WTC11 (cell line): ENCODE measurements around the gene TMC5.

Source experiments
- CBFB ChIP-seq: sonication (generic); formaldehyde crosslinking; IDR thresholded peaks from 2 replicates; pipeline ENCODE4 v1.8.1; 2022; ENCODE audit warnings: mild to moderate bottlenecking, low read depth, missing genetic modification reagents
- CREB1 ChIP-seq: sonication (generic); formaldehyde crosslinking; IDR thresholded peaks from 2 replicates; pipeline ENCODE4 v1.8.0; 2023; ENCODE audit warnings: mild to moderate bottlenecking, missing genetic modification reagents
- CTCF ChIP-seq: fragments of 200-600 bp; IDR thresholded peaks from 2 replicates; pipeline ENCODE4 v1.8.0; 2022; ENCODE audit warnings: antibody characterized with exemption
- GABPB1 ChIP-seq: sonication (generic); formaldehyde crosslinking; IDR thresholded peaks from 2 replicates; pipeline ENCODE4 v1.8.1; 2023; ENCODE audit warnings: mild to moderate bottlenecking, missing genetic modification reagents
- HMGXB4 ChIP-seq: sonication (generic); formaldehyde crosslinking; IDR thresholded peaks from 2 replicates; pipeline ENCODE4 v1.8.1; 2023; ENCODE audit warnings: mild to moderate bottlenecking, moderate library complexity, missing genetic modification reagents
- SP1 ChIP-seq: sonication (generic); formaldehyde crosslinking; conservative IDR thresholded peaks from 2 replicates; pipeline ENCODE4 v1.8.1; 2022; ENCODE audit warnings: missing genetic modification reagents
- ZNF317 ChIP-seq: sonication (generic); formaldehyde crosslinking; IDR thresholded peaks from 2 replicates; pipeline ENCODE4 v1.8.1; 2023; ENCODE audit warnings: low read depth, mild to moderate bottlenecking, moderate library complexity, missing genetic modification reagents, borderline replicate concordance
- ZNF671 ChIP-seq: fragments of 250-450 bp; sonication (Bioruptor Pico); IDR thresholded peaks from 2 replicates; pipeline ENCODE4 v1.8.0; 2021; ENCODE audit warnings: mild to moderate bottlenecking
- TF ChIP-seq, protein P1 (sequence below): sonication (generic); formaldehyde crosslinking; IDR thresholded peaks from 2 replicates; pipeline ENCODE4 v1.8.1; 2022; ENCODE audit warnings: low read depth, mild to moderate bottlenecking, moderate library complexity, missing genetic modification reagents, borderline replicate concordance
- TF ChIP-seq, protein P2 (sequence below): sonication (generic); formaldehyde crosslinking; IDR thresholded peaks from 2 replicates; pipeline ENCODE4 v1.8.1; 2023; ENCODE audit warnings: mild to moderate bottlenecking, missing genetic modification reagents, moderate library complexity
- TF ChIP-seq, protein P3 (sequence below): sonication (generic); formaldehyde crosslinking; conservative IDR thresholded peaks from 2 replicates; pipeline ENCODE4 v1.8.1; 2022; ENCODE audit warnings: mild to moderate bottlenecking, missing genetic modification reagents
- TF ChIP-seq, protein P4 (sequence below): sonication (generic); formaldehyde crosslinking; IDR thresholded peaks from 2 replicates; pipeline ENCODE4 v1.8.1; 2023; ENCODE audit warnings: mild to moderate bottlenecking, missing genetic modification reagents
- TF ChIP-seq, protein P5 (sequence below): sonication (generic); formaldehyde crosslinking; conservative IDR thresholded peaks from 2 replicates; pipeline ENCODE4 v1.8.1; 2023; ENCODE audit warnings: mild to moderate bottlenecking, low read depth, missing genetic modification reagents, moderate library complexity

GRCh38 chr16:19548144-19548543 lies 130.5 kb downstream of the TMC5 start:
- TF ChIP-seq CTCF (no peak), CREB1 (CRISPR knock-in tag) (no peak), ZNF317 (no peak), SP1 (CRISPR knock-in tag) (no peak), CBFB (CRISPR knock-in tag) (no peak), GABPB1 (CRISPR knock-in tag) (no peak), HMGXB4 (CRISPR knock-in tag) (no peak), ZNF671 (CRISPR knock-in tag) (no peak)
- TF ChIP-seq, protein P1, sequence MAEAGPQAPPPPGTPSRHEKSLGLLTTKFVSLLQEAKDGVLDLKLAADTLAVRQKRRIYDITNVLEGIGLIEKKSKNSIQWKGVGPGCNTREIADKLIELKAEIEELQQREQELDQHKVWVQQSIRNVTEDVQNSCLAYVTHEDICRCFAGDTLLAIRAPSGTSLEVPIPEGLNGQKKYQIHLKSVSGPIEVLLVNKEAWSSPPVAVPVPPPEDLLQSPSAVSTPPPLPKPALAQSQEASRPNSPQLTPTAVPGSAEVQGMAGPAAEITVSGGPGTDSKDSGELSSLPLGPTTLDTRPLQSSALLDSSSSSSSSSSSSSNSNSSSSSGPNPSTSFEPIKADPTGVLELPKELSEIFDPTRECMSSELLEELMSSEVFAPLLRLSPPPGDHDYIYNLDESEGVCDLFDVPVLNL (CRISPR knock-in tag) = no peak
- TF ChIP-seq, protein P2, sequence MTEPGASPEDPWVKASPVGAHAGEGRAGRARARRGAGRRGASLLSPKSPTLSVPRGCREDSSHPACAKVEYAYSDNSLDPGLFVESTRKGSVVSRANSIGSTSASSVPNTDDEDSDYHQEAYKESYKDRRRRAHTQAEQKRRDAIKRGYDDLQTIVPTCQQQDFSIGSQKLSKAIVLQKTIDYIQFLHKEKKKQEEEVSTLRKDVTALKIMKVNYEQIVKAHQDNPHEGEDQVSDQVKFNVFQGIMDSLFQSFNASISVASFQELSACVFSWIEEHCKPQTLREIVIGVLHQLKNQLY = no peak
- TF ChIP-seq, protein P3, sequence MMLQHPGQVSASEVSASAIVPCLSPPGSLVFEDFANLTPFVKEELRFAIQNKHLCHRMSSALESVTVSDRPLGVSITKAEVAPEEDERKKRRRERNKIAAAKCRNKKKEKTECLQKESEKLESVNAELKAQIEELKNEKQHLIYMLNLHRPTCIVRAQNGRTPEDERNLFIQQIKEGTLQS = no peak
- TF ChIP-seq, protein P4, sequence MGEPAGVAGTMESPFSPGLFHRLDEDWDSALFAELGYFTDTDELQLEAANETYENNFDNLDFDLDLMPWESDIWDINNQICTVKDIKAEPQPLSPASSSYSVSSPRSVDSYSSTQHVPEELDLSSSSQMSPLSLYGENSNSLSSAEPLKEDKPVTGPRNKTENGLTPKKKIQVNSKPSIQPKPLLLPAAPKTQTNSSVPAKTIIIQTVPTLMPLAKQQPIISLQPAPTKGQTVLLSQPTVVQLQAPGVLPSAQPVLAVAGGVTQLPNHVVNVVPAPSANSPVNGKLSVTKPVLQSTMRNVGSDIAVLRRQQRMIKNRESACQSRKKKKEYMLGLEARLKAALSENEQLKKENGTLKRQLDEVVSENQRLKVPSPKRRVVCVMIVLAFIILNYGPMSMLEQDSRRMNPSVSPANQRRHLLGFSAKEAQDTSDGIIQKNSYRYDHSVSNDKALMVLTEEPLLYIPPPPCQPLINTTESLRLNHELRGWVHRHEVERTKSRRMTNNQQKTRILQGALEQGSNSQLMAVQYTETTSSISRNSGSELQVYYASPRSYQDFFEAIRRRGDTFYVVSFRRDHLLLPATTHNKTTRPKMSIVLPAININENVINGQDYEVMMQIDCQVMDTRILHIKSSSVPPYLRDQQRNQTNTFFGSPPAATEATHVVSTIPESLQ (CRISPR knock-in tag) = no peak
- TF ChIP-seq, protein P5, sequence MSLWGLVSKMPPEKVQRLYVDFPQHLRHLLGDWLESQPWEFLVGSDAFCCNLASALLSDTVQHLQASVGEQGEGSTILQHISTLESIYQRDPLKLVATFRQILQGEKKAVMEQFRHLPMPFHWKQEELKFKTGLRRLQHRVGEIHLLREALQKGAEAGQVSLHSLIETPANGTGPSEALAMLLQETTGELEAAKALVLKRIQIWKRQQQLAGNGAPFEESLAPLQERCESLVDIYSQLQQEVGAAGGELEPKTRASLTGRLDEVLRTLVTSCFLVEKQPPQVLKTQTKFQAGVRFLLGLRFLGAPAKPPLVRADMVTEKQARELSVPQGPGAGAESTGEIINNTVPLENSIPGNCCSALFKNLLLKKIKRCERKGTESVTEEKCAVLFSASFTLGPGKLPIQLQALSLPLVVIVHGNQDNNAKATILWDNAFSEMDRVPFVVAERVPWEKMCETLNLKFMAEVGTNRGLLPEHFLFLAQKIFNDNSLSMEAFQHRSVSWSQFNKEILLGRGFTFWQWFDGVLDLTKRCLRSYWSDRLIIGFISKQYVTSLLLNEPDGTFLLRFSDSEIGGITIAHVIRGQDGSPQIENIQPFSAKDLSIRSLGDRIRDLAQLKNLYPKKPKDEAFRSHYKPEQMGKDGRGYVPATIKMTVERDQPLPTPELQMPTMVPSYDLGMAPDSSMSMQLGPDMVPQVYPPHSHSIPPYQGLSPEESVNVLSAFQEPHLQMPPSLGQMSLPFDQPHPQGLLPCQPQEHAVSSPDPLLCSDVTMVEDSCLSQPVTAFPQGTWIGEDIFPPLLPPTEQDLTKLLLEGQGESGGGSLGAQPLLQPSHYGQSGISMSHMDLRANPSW = no peak
